GM06990 (cell line): ENCODE results near the gene TRAM2.

Experiments
- DNase-seq: peaks from one replicate; pipeline ENCODE4 v3.0.0-alpha.2; 2011; ENCODE audit not compliant: insufficient read length; ENCODE audit errors: extremely low read depth
- H3K27me3 ChIP-seq: replicated peaks from 2 replicates; pipeline ENCODE4 v1.6.0; 2011; ENCODE audit warnings: low read length; ENCODE audit not compliant: control insufficient read depth, insufficient read depth
- H3K36me3 ChIP-seq: 2 replicates; pipeline ENCODE4 v1.5.1; 2011; ENCODE audit warnings: low read length; ENCODE audit not compliant: control insufficient read depth, insufficient read depth
- H3K4me3 ChIP-seq: replicated peaks from 2 replicates; pipeline ENCODE4 v1.5.1; 2011; ENCODE audit warnings: low read depth, mild to moderate bottlenecking, control low read depth, low read length
- TF ChIP-seq, protein P1 (sequence below): IDR thresholded peaks from 2 replicates; pipeline ENCODE4 v1.5.1; 2011; ENCODE audit warnings: low read length, control low read depth, mild to moderate bottlenecking, inconsistent platforms; ENCODE audit not compliant: insufficient read depth, poor library complexity, severe bottlenecking

The TRAM2 gene

DNA sequence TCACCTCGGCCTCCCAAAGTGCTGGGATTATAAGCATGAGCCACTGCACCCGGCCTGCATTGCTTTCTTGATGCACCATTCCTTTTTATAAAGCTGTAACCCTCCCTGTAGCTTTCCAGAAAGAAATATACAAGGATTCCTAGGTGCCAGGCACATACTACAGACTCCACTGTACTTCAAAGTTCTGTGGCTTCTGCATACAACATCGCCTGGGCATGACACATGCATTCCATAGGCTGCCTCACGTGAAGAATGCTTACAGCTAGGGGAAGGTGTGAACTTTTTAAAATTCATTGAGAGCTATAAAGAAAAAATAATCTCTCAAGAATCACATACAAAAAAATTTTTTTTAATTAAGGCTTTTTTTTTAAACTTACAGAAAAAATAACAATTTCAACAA is 50.2 kb downstream of the TRAM2 start:
- TF ChIP-seq, protein P1, sequence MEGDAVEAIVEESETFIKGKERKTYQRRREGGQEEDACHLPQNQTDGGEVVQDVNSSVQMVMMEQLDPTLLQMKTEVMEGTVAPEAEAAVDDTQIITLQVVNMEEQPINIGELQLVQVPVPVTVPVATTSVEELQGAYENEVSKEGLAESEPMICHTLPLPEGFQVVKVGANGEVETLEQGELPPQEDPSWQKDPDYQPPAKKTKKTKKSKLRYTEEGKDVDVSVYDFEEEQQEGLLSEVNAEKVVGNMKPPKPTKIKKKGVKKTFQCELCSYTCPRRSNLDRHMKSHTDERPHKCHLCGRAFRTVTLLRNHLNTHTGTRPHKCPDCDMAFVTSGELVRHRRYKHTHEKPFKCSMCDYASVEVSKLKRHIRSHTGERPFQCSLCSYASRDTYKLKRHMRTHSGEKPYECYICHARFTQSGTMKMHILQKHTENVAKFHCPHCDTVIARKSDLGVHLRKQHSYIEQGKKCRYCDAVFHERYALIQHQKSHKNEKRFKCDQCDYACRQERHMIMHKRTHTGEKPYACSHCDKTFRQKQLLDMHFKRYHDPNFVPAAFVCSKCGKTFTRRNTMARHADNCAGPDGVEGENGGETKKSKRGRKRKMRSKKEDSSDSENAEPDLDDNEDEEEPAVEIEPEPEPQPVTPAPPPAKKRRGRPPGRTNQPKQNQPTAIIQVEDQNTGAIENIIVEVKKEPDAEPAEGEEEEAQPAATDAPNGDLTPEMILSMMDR, result no peak
- DNase-seq, result no peak
- Histone ChIP-seq H3K4me3 (no peak overlapping the region), H3K36me3 (no peaks in the 10 kb centered on the region; the same call in none of the 2 replicates), H3K27me3 (no peaks in the 10 kb centered on the region)

DNA sequence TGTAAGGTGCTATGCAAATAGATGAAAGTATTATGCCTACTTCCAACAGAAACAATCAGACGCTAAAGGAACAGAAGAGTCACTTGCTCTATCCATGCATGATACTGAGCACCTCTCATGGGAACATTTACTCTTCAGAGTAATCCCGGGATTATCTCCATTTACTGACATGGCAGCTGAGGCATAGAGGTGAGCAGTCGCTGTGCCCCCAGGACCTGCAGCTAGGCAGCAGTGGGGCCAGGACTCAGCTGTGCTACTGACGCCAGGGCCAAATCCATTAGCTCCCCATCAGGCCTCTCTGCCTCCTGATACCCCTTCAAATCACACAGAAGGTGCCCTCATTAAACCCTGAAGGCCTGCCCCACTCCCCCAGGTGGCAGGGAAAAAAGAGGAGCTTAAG is 51.9 kb downstream of the TRAM2 start:
- DNase-seq, result no peak
- Histone ChIP-seq H3K4me3 (no peak overlapping the region), H3K27me3 (no peaks in the 10 kb centered on the region), H3K36me3 (peaks cover 2% of the 10 kb centered on the region)
- TF ChIP-seq, protein P1, result no peak

DNA sequence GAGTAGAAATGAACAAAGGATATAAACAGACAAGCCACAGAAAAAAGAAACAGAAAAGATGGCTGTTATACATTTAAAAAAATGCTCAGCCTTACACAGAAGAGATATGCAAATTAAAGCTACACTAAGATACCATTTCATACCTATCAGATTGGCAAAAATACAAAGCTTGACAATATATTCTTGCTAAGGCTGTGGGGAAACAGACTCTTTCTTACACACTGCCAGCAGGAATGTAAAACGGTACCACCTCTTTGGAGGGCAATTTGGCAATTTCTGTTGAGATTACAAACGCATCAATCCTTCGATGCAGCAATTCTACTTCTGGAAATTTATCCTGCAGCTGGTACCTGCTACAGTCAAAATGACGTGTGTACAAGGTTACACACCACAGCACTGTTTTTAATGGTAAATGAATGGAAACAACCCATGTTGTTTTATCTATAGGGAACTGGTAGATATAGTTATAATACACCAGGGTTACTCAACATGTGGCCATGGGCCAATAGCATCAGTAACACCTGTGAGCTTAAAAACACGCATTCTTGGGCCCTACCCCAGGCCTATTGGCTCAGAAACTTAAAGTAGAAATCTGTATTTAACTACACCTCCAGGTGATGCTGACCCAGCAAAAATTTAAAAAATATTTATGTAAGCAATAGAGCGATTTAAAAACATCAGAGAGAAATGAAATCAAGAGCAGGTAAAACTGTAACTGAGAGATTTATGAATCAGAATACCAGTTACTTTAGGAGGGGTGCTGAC is 53.3 kb downstream of the TRAM2 start:
- no peaks in the 10 kb centered on the region for H3K27me3 ChIP-seq
- TF ChIP-seq, protein P1, result no peak
- H3K4me3 ChIP-seq, result no peak overlapping the region
- peaks cover 2% of the 10 kb centered on the region for H3K36me3 ChIP-seq
- DNase-seq, result no peak

DNA sequence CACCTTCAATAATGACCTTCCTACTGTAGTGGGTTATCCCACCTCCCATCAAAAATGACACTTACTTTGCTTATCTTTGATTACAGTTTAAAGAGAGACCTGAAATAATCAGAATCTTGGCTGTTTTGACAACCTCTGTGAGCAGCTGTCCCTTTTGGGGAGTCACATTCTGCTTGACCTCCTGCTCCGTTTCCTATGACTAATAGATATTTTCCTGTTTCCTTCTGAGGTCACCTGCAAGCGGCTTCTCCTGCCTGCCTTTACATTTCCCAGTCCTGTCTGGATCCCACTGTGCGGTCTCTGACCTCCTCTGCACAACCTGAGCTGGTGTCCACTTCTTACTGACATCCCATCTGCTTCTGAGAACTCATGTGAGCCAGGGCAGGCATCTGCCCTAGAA is 54.2 kb downstream of the TRAM2 start:
- Histone ChIP-seq H3K4me3 (no peak overlapping the region), H3K36me3 (peaks cover 2% of the 10 kb centered on the region), H3K27me3 (no peaks in the 10 kb centered on the region)
- TF ChIP-seq, protein P1, result no peak
- DNase-seq, result no peak

DNA sequence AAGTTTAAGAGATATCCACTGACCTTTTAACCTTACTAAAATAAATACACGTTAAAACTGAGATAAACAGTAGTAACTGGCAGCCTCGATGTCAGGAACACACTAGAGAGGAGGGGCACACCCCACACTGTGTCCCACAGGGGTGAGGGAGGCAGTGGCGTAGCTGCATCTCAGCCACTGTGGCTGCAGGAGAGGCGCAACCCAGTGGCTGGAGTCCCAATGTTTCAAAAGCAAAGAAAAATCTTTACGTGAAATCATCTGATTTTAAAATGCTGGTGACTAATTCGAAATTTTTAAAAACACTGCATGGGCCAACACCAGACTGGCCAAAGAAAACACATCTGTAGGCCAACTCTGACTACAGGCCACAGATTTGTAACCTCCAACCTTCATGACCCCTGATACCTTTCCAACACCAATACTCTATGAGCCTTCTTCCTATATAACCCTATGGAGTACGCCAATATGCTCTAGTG is 54.7 kb downstream of the TRAM2 start:
- TF ChIP-seq, protein P1, result no peak

More for the DNA sequence above, 54.7 kb downstream of the TRAM2 start:
- peaks cover 2% of the 10 kb centered on the region for H3K36me3 ChIP-seq
- no peaks in the 10 kb centered on the region for H3K27me3 ChIP-seq
- no peak for DNase-seq
- H3K4me3 ChIP-seq, result no peak overlapping the region
